WTC11 (cell line): ENCODE results near the gene GABPB1. TPM values are rescaled to one million over a fixed set of nuclear protein-coding genes. Genes with fewer than 3 reads are reported as not detected.

Experiments used
- ATAC-seq: fragments of 200-7000 bp; cut with Tn5 transposase; 2 replicates; pipeline ENCODE4 v1.10.0; 2021; ENCODE audit warnings: mild to moderate bottlenecking, moderate library complexity
- CTCF ChIA-PET: fragments of 300-600 bp; sonication (Branson Sonifier 250); formaldehyde crosslinking; loops from one replicate; lab custom pipeline; 2021; ENCODE audit warnings: antibody characterized with exemption; lab: Charles Lee
- POLR2A ChIA-PET: fragments of 350-600 bp; sonication (Branson Sonifier 250); formaldehyde crosslinking; loops from one replicate; lab custom pipeline; 2021; ENCODE audit warnings: antibody characterized with exemption; lab: Charles Lee
- DNase-seq: peaks from one replicate; pipeline ENCODE4 v3.0.0; 2021; ENCODE audit warnings: low spot score
- H3K27ac Mint-ChIP-seq: 2 replicates; pipeline ENCODE4 v1.8.0; 2021; ENCODE audit warnings: mixed read lengths
- H3K27me3 Mint-ChIP-seq: 2 replicates; pipeline ENCODE4 v1.8.0; 2021; ENCODE audit warnings: low read depth, mild to moderate bottlenecking, moderate library complexity, mixed read lengths
- H3K36me3 Mint-ChIP-seq: 2 replicates; pipeline ENCODE4 v1.8.0; 2021; ENCODE audit warnings: mixed read lengths
- H3K4me1 Mint-ChIP-seq: 2 replicates; pipeline ENCODE4 v1.8.0; 2022; ENCODE audit warnings: mixed read lengths
- H3K4me3 Mint-ChIP-seq: 2 replicates; pipeline ENCODE4 v1.8.0; 2021; ENCODE audit warnings: mild to moderate bottlenecking, moderate library complexity, mixed read lengths
- H3K9me3 Mint-ChIP-seq: 2 replicates; pipeline ENCODE4 v1.8.0; 2021; ENCODE audit warnings: mixed read lengths
- ARID4B ChIP-seq: sonication (generic); formaldehyde crosslinking; IDR thresholded peaks from 2 replicates; pipeline ENCODE4 v1.8.0; 2023; ENCODE audit warnings: missing genetic modification reagents, mild to moderate bottlenecking, borderline replicate concordance
- EMX1 ChIP-seq: fragments of 250-450 bp; sonication (Bioruptor Pico); IDR thresholded peaks from 2 replicates; pipeline ENCODE4 v1.8.0; 2021; ENCODE audit warnings: mild to moderate bottlenecking
- ETV6 ChIP-seq: sonication (generic); formaldehyde crosslinking; IDR thresholded peaks from 2 replicates; pipeline ENCODE4 v1.8.1; 2022; ENCODE audit warnings: mild to moderate bottlenecking, missing genetic modification reagents
- FOXP4 ChIP-seq: sonication (generic); formaldehyde crosslinking; IDR thresholded peaks from 2 replicates; pipeline ENCODE4 v1.8.0; 2022; ENCODE audit warnings: mild to moderate bottlenecking, missing genetic modification reagents
- HMGA2 ChIP-seq: fragments of 250-450 bp; sonication (Bioruptor Pico); IDR thresholded peaks from 2 replicates; pipeline ENCODE4 v1.4.0; 2021; ENCODE audit warnings: mild to moderate bottlenecking, moderate library complexity
- HMGXB4 ChIP-seq: sonication (generic); formaldehyde crosslinking; IDR thresholded peaks from 2 replicates; pipeline ENCODE4 v1.8.1; 2023; ENCODE audit warnings: mild to moderate bottlenecking, moderate library complexity, missing genetic modification reagents
- MLX ChIP-seq: sonication (generic); formaldehyde crosslinking; IDR thresholded peaks from 2 replicates; pipeline ENCODE4 v1.8.1; 2023; ENCODE audit warnings: mild to moderate bottlenecking, missing genetic modification reagents, moderate library complexity
- MXD4 ChIP-seq: fragments of 250-450 bp; sonication (Bioruptor Pico); IDR thresholded peaks from 2 replicates; pipeline ENCODE4 v1.8.0; 2021; ENCODE audit warnings: mild to moderate bottlenecking, moderate library complexity, borderline replicate concordance
- NFE2L1 ChIP-seq: sonication (generic); formaldehyde crosslinking; IDR thresholded peaks from 2 replicates; pipeline ENCODE4 v1.8.1; 2023; ENCODE audit warnings: missing genetic modification reagents
- NR2C2 ChIP-seq: sonication (generic); formaldehyde crosslinking; IDR thresholded peaks from 2 replicates; pipeline ENCODE4 v1.8.0; 2022; ENCODE audit warnings: mild to moderate bottlenecking, missing genetic modification reagents
- NR3C1 ChIP-seq: sonication (generic); formaldehyde crosslinking; conservative IDR thresholded peaks from 2 replicates; pipeline ENCODE4 v1.8.1; 2023; ENCODE audit warnings: low read depth, mild to moderate bottlenecking, missing genetic modification reagents
- PRRX2 ChIP-seq: fragments of 250-450 bp; sonication (Bioruptor Pico); IDR thresholded peaks from 2 replicates; pipeline ENCODE4 v1.8.0; 2021; ENCODE audit warnings: mild to moderate bottlenecking
- RELA ChIP-seq: sonication (generic); formaldehyde crosslinking; IDR thresholded peaks from 2 replicates; pipeline ENCODE4 v1.8.1; 2022; ENCODE audit warnings: missing genetic modification reagents, mild to moderate bottlenecking, borderline replicate concordance
- STAT6 ChIP-seq: sonication (generic); formaldehyde crosslinking; conservative IDR thresholded peaks from 2 replicates; pipeline ENCODE4 v1.8.1; 2023; ENCODE audit warnings: mild to moderate bottlenecking, low read depth, missing genetic modification reagents, moderate library complexity
- ZBTB21 ChIP-seq: sonication (generic); formaldehyde crosslinking; IDR thresholded peaks from 2 replicates; pipeline ENCODE4 v1.8.1; 2023; ENCODE audit warnings: mild to moderate bottlenecking, missing genetic modification reagents, borderline replicate concordance
- ZMAT4 ChIP-seq: fragments of 250-450 bp; sonication (Bioruptor Pico); IDR thresholded peaks from 2 replicates; pipeline ENCODE4 v1.9.0; 2021; ENCODE audit warnings: mild to moderate bottlenecking
- ZNF416 ChIP-seq: fragments of 250-450 bp; sonication (Bioruptor Pico); IDR thresholded peaks from 2 replicates; pipeline ENCODE4 v1.9.0; 2021; ENCODE audit warnings: mild to moderate bottlenecking, inconsistent platforms
- ZNF512 ChIP-seq: sonication (generic); formaldehyde crosslinking; IDR thresholded peaks from 2 replicates; pipeline ENCODE4 v1.8.1; 2022; ENCODE audit warnings: missing genetic modification reagents, borderline replicate concordance
- ZNF671 ChIP-seq: fragments of 250-450 bp; sonication (Bioruptor Pico); IDR thresholded peaks from 2 replicates; pipeline ENCODE4 v1.8.0; 2021; ENCODE audit warnings: mild to moderate bottlenecking
- ZSCAN18 ChIP-seq: fragments of 250-450 bp; sonication (Bioruptor Pico); IDR thresholded peaks from 2 replicates; pipeline ENCODE4 v2.1.2; 2022; ENCODE audit warnings: mild to moderate bottlenecking, moderate library complexity
- total RNA-seq: library from RNA; stranded (reverse); gene quantifications from 3 replicates; pipeline ENCODE4 v1.2.3, GENCODE V29; 2021

GABPB1 gene
- total RNA-seq, 1 experiment from 2014 or later: 28.9 TPM

GRCh38 chr15:50287324-50288116, 67.5 kb downstream of the GABPB1 start (continued):
- TF ChIP-seq ZNF512 (CRISPR knock-in tag) (no peak), ZSCAN18 (CRISPR knock-in tag) (no peak), ZBTB21 (CRISPR knock-in tag) (no peak), PRRX2 (CRISPR knock-in tag) (no peak), ZNF671 (CRISPR knock-in tag) (no peak), ARID4B (CRISPR knock-in tag) (no peak), RELA (no peak)

GRCh38 chr15:50281427-50281826, 73.6 kb downstream of the GABPB1 start:
- ATAC-seq: no peak
- CTCF ChIA-PET: no interaction called here
- H3K36me3 Mint-ChIP-seq: no peaks in the 10 kb centered on the region
- H3K27me3 Mint-ChIP-seq: no peaks in the 10 kb centered on the region
- no peak overlapping the region for H3K4me3 Mint-ChIP-seq
- no peaks in the 10 kb centered on the region for H3K9me3 Mint-ChIP-seq
- H3K27ac Mint-ChIP-seq: no peak overlapping the region
- no peak for TF ChIP-seq FOXP4 (CRISPR knock-in tag)
- no peak for TF ChIP-seq HMGXB4 (CRISPR knock-in tag)
- no peak for TF ChIP-seq ZMAT4 (CRISPR knock-in tag)
- no peak for TF ChIP-seq ZNF416 (CRISPR knock-in tag)
- no peak for TF ChIP-seq HMGA2 (CRISPR knock-in tag)
- TF ChIP-seq EMX1 (CRISPR knock-in tag): no peak
- no peak for TF ChIP-seq NFE2L1 (CRISPR knock-in tag)
- TF ChIP-seq STAT6 (CRISPR knock-in tag): no peak
- no peak for TF ChIP-seq MLX (CRISPR knock-in tag)
- TF ChIP-seq MXD4 (CRISPR knock-in tag): no peak
- TF ChIP-seq NR3C1 (CRISPR knock-in tag): no peak
- TF ChIP-seq NR2C2: no peak
- no peak for TF ChIP-seq ETV6 (CRISPR knock-in tag)
- TF ChIP-seq, all 79 proteins: peak for 0
- H3K4me1 Mint-ChIP-seq: no peaks in the 10 kb centered on the region
- POLR2A ChIA-PET: no interaction called here
- DNase-seq: no peak
